Middle frontal gyrus (tissue), 1 donor: ENCODE results near the gene AFF4.
"Not testable (repeated sequence)": the region's sequence is repeated elsewhere in the genome, so short reads cannot be mapped to it uniquely, and the experiment has no call there.

ENCODE experiments used
- DNase-seq: peaks from one replicate; pipeline ENCODE4 v3.0.0-alpha.2; 2015; ENCODE audit warnings: low spot score; ENCODE audit errors: extremely low spot score

AFF4 gene

GRCh38 chr5:132963171-132964104 is at the start of gene AFF4:
Gene AFF4 (minus strand): TSS chr5:132963634. CDS start chr5:132937189, 26,445 bp downstream.
- DNase-seq = peak; percentile 93

GRCh38 chr5:133008455-133008854 is 45.0 kb upstream of the AFF4 start:
- not testable (repeated sequence) for DNase-seq

- DNase-seq = no peak
Measured at GRCh38 chr5:133006653-133007052, 43.2 kb upstream of the AFF4 start.

- DNase-seq = no peak
Measured at GRCh38 chr5:132999246-132999645, 35.8 kb upstream of the AFF4 start.

GRCh38 chr5:132998556-132998955 is 35.1 kb upstream of the AFF4 start:
- no peak for DNase-seq

GRCh38 chr5:132996307-132996706 is 32.9 kb upstream of the AFF4 start:
- DNase-seq = no peak

GRCh38 chr5:132987531-132988408 is 24.3 kb upstream of the AFF4 start:
- DNase-seq = no peak

GRCh38 chr5:132982971-132983370 is 19.5 kb upstream of the AFF4 start:
- DNase-seq = not testable (repeated sequence)

- no peak for DNase-seq
Measured at GRCh38 chr5:132981288-132981687, 17.9 kb upstream of the AFF4 start.

GRCh38 chr5:132979976-132980375 is 16.5 kb upstream of the AFF4 start:
- no peak for DNase-seq

GRCh38 chr5:132979367-132979940 is 16.0 kb upstream of the AFF4 start:
- no peak for DNase-seq

GRCh38 chr5:132976852-132977251 is 13.4 kb upstream of the AFF4 start:
- no peak for DNase-seq

GRCh38 chr5:132972436-132972828 is 9.0 kb upstream of the AFF4 start:
- not testable (repeated sequence) for DNase-seq

- DNase-seq = no peak
Measured at GRCh38 chr5:132971483-132972435, 8.3 kb upstream of the AFF4 start.

- DNase-seq = no peak
Measured at GRCh38 chr5:132965120-132965519, 1.7 kb upstream of the AFF4 start.

GRCh38 chr5:132962429-132963021 is 909 bp downstream of the AFF4 start:
- no peak for DNase-seq

- DNase-seq = no peak
Measured at GRCh38 chr5:132961887-132962286, 1.5 kb downstream of the AFF4 start.

- not testable (repeated sequence) for DNase-seq
Measured at GRCh38 chr5:132961123-132961815, 2.2 kb downstream of the AFF4 start.

- not testable (repeated sequence) for DNase-seq
Measured at GRCh38 chr5:132956166-132956799, 7.2 kb downstream of the AFF4 start.
